Measurements from ENCODE around the gene ST7. TPM values are rescaled to one million over a fixed set of nuclear protein-coding genes. Genes with fewer than 3 reads are reported as not detected.

Gene ST7
- total RNA-seq = 10 to 100 TPM; 19.0 to 37.7 (median 26.4) TPM
- polyA plus RNA-seq = 1 to 10 TPM; 5.3 to 9.7 (median 6.6) TPM

GRCh38 chr7:116953372-116953905, at the start of gene ST7:
ST7 (plus strand) TSS chr7:116953501; CDS start chr7:116953541, 40 bp downstream.
- Histone ChIP-seq H3K4me1 (peaks cover 0 to 43% (median 31%) of the 10 kb centered on the region in 4 donors), H3K27ac (peak within 1 kb of the TSS; percentile 99 to 100 (median 100)), H3K4me3 (peak within 1 kb of the TSS; percentile 79 to 99 (median 92)), H3K27me3 (no peaks in the 10 kb centered on the region), H3K36me3 (no peaks in the 10 kb centered on the region), H3K9me3 (no peaks in the 10 kb centered on the region)
- intact Hi-C loops (cut with DNase I) = no loop called here
- TF ChIP-seq POLR2AphosphoS5 (IDR thresholded peaks at IDR 0.05) (peak in 3 of 4 donors; percentile 16 to 76 (median 63)), POLR2A (IDR thresholded peaks at IDR 0.05) (no peak)
- peak; percentile 83 for DNase-seq
- 1% methylated on average over 77 of the region's 77 CpGs for WGBS, 2 donors

- Histone ChIP-seq H3K27ac (no peak overlapping the region), H3K27me3 (no peaks in the 10 kb centered on the region), H3K4me3 (no peak overlapping the region), H3K36me3 (peaks cover 1 to 60% (median 12%) of the 10 kb centered on the region in 4 donors), H3K9me3 (no peaks in the 10 kb centered on the region), H3K4me1 (peaks cover 0 to 4% (median 0%) of the 10 kb centered on the region in 4 donors)
- no peak for DNase-seq
- TF ChIP-seq POLR2A (IDR thresholded peaks at IDR 0.05) = no peak
- TF ChIP-seq CTCF (IDR thresholded peaks at IDR 0.05) = no peak
- TF ChIP-seq EP300 (IDR thresholded peaks at IDR 0.05) = no peak
- no peak for TF ChIP-seq POLR2AphosphoS5 (IDR thresholded peaks at IDR 0.05)
- 74 to 92% methylated on average over 1 of the region's 1 CpG for WGBS, 2 donors
- intact Hi-C loops (cut with DNase I) = no loop called here
These were observed 46.9 kb upstream of the ST7 start for GRCh38 chr7:116906391-116906790.

GRCh38 chr7:116910383-116910782, 42.9 kb upstream of the ST7 start:
- intact Hi-C loops (cut with DNase I) = no loop called here

GRCh38 chr7:116911801-116912200, 41.5 kb upstream of the ST7 start:
- Histone ChIP-seq H3K9me3 (no peaks in the 10 kb centered on the region), H3K27me3 (no peaks in the 10 kb centered on the region), H3K4me1 (no peaks in the 10 kb centered on the region), H3K4me3 (no peak overlapping the region), H3K36me3 (peaks cover 9 to 86% (median 38%) of the 10 kb centered on the region in 4 donors), H3K27ac (no peak overlapping the region)
- intact Hi-C loops (cut with DNase I) = no loop called here
- WGBS, 2 donors = 91 to 95% methylated on average over 1 of the region's 1 CpG
- TF ChIP-seq POLR2A (IDR thresholded peaks at IDR 0.05) (no peak), POLR2AphosphoS5 (IDR thresholded peaks at IDR 0.05) (no peak), EP300 (IDR thresholded peaks at IDR 0.05) (no peak), CTCF (IDR thresholded peaks at IDR 0.05) (no peak)
- DNase-seq = no peak

More at GRCh38 chr7:116910383-116910782, 42.9 kb upstream of the ST7 start:
- peaks cover 9 to 85% (median 30%) of the 10 kb centered on the region in 4 donors for H3K36me3 ChIP-seq
- TF ChIP-seq EP300 (IDR thresholded peaks at IDR 0.05) (no peak), CTCF (IDR thresholded peaks at IDR 0.05) (no peak), POLR2A (IDR thresholded peaks at IDR 0.05) (no peak), POLR2AphosphoS5 (IDR thresholded peaks at IDR 0.05) (no peak)
- no peaks in the 10 kb centered on the region for H3K9me3 ChIP-seq
- no peak overlapping the region for H3K4me3 ChIP-seq
- no peak overlapping the region for H3K27ac ChIP-seq
- WGBS, 2 donors = 97 to 99% methylated on average over 6 of the region's 6 CpGs
- H3K27me3 ChIP-seq = no peaks in the 10 kb centered on the region
- no peaks in the 10 kb centered on the region for H3K4me1 ChIP-seq
- DNase-seq = no peak

GRCh38 chr7:116912269-116912909, 40.9 kb upstream of the ST7 start:
- Histone ChIP-seq H3K9me3 (no peaks in the 10 kb centered on the region), H3K4me3 (no peak overlapping the region), H3K36me3 (peaks cover 9 to 86% (median 43%) of the 10 kb centered on the region in 4 donors), H3K27me3 (no peaks in the 10 kb centered on the region), H3K4me1 (no peaks in the 10 kb centered on the region), H3K27ac (no peak overlapping the region)
- intact Hi-C loops (cut with DNase I) = no loop called here
- TF ChIP-seq EP300 (IDR thresholded peaks at IDR 0.05) = no peak
- no peak for TF ChIP-seq POLR2A (IDR thresholded peaks at IDR 0.05)
- TF ChIP-seq CTCF (IDR thresholded peaks at IDR 0.05) = no peak
- 91 to 99% methylated on average over 1 of the region's 1 CpG for WGBS, 2 donors
- no peak for DNase-seq

Data from sigmoid colon (tissue), 7 donors.